ENCODE data around the gene MYL6B. TPM values are rescaled to one million over a fixed set of nuclear protein-coding genes. Genes with fewer than 3 reads are reported as not detected.
A peak's percentile ranks its signal among the peaks of the same experiment; 100 is the strongest.

The MYL6B gene
- polyA plus RNA-seq, 2 of the 4 experiments (the other 2 are of a cell fraction): 67.0 to 83.9 TPM

GRCh38 chr12:56118688-56119357 is 33.6 kb upstream of the MYL6B start:
- 3% methylated on average over 13 of the region's 13 CpGs for WGBS (ENCODE audit: missing lambda C conversion rate)
- H3K27ac ChIP-seq: peak overlapping the region; percentile 81 to 91
- H3K4me2 ChIP-seq: peak overlapping the region; percentile 95
- H3K9me3 ChIP-seq: no peaks in the 10 kb centered on the region
- DNase-seq (ENCODE audit: low read depth in 1 of 2, low spot score in 1 of 2) (no peak), FAIRE-seq (no peak), ATAC-seq (peak; percentile 38 to 45; a peak in 5 of 6 replicates)
- H3K4me1 ChIP-seq: peaks cover 20% of the 10 kb centered on the region
- TF ChIP-seq FOSB (CRISPR knock-in tag; IDR thresholded peaks at IDR 0.05) (no peak), BCL3 (IDR thresholded peaks at IDR 0.05) (no peak), CTCF (IDR thresholded peaks at IDR 0.05) (no peak), GATA3 (IDR thresholded peaks at IDR 0.05; ENCODE audit: borderline replicate concordance) (no peak), FOSL2 (IDR thresholded peaks at IDR 0.05) (no peak), FOSL2 (CRISPR knock-in tag; IDR thresholded peaks at IDR 0.05) (no peak), CHD2 (IDR thresholded peaks at IDR 0.05; ENCODE audit: low read length, partially characterized antibody) (no peak)
- H3K4me3 ChIP-seq: peak overlapping the region; percentile 71
- POLR2A ChIA-PET: interaction anchor here (0.5 to 5.5 kb wide), 15 partner anchors 7 to 367 kb away, joined by 3 to 77 read pairs (median 7); partner anchors contain the start of genes DNAJC14, ERBB3, ESYT1 and MYL6
- CTCF ChIA-PET: interaction anchor here (0.6 to 15.7 kb wide), 37 partner anchors 8 to 518 kb away, joined by 3 to 204 read pairs (median 5); partner anchors contain the start of genes ANKRD52, COQ10A, ESYT1 and MYL6B

GRCh38 chr12:56119361-56119796 is 33.0 kb upstream of the MYL6B start:
- ATAC-seq: peak; percentile 48 to 57
- ChIA-PET POLR2A (interaction anchor here (3.4 to 5.5 kb wide), 3 partner anchors 9 to 70 kb away, joined by 36 to 77 read pairs (median 40); partner anchors contain the start of genes ESYT1, PA2G4 and SMARCC2), CTCF (interaction anchor here (0.6 to 15.7 kb wide), 47 partner anchors 8 to 380 kb away, joined by 3 to 204 read pairs (median 5); partner anchors contain the start of genes ANKRD52, COQ10A, ESYT1 and MYL6B)
- Histone ChIP-seq H3K4me3 (peak overlapping the region; percentile 71; the same call in 2 of the 3 replicates), H3K4me1 (peaks cover 20% of the 10 kb centered on the region), H3K9me3 (no peaks in the 10 kb centered on the region), H3K27ac (peak overlapping the region; percentile 81 to 91), H3K4me2 (peak overlapping the region; percentile 95)
- WGBS (ENCODE audit: missing lambda C conversion rate): 0% methylated on average over 2 of the region's 2 CpGs
- peak; percentile 94 to 95 for DNase-seq (ENCODE audit: low read depth in 1 of 2, low spot score in 1 of 2)
- FAIRE-seq: no peak
- no peak for TF ChIP-seq KDM1A (IDR thresholded peaks at IDR 0.05; ENCODE audit: low read depth)
- no peak for TF ChIP-seq CHD4 (IDR thresholded peaks at IDR 0.05; ENCODE audit: borderline replicate concordance)
- no peak for TF ChIP-seq RNF2 (IDR thresholded peaks at IDR 0.05; ENCODE audit: borderline replicate concordance, low read depth)
- TF ChIP-seq FOXS1 (CRISPR knock-in tag; IDR thresholded peaks at IDR 0.05): no peak
- TF ChIP-seq RAD21 (conservative IDR thresholded peaks at IDR 0.05 in 1 of 2, IDR thresholded peaks at IDR 0.05 in 1 of 2): peak; percentile 84 to 92
- TF ChIP-seq ELK1 (IDR thresholded peaks at IDR 0.05; ENCODE audit: low read depth, low read length): no peak
- TF ChIP-seq REST (IDR thresholded peaks at IDR 0.05): no peak
- TF ChIP-seq USF2 (IDR thresholded peaks at IDR 0.05): peak; percentile 60
- TF ChIP-seq TFCP2L1 (CRISPR knock-in tag; IDR thresholded peaks at IDR 0.05): no peak
- TF ChIP-seq CHD2 (IDR thresholded peaks at IDR 0.05; ENCODE audit: low read length, partially characterized antibody): no peak
- no peak for TF ChIP-seq PBX3 (IDR thresholded peaks at IDR 0.05)
- peak; percentile 98 for TF ChIP-seq MAX (IDR thresholded peaks at IDR 0.05)
- peak; percentile 55 for TF ChIP-seq SMC3 (IDR thresholded peaks at IDR 0.05)
- TF ChIP-seq CTCF (IDR thresholded peaks at IDR 0.05): peak; percentile 80
- TF ChIP-seq CEBPB (IDR thresholded peaks at IDR 0.05): peak in 1 of 2 experiments; percentile 16; a peak in 1 of 4 replicates
- no peak for TF ChIP-seq SREBF2 (IDR thresholded peaks at IDR 0.05)
- no peak for TF ChIP-seq CBX8 (IDR thresholded peaks at IDR 0.05)
